NCI-H226 (cell line): ENCODE data around the gene PDHB.
A peak's percentile ranks its signal among the peaks of the same experiment; 100 is the strongest.
"Not testable (repeated sequence)": the region's sequence is repeated elsewhere in the genome, so short reads cannot be mapped to it uniquely, and the experiment has no call there.

Experiments used
- DNase-seq: peaks from one replicate; pipeline ENCODE4 v3.0.0-alpha.2; 2015

Gene PDHB

DNA sequence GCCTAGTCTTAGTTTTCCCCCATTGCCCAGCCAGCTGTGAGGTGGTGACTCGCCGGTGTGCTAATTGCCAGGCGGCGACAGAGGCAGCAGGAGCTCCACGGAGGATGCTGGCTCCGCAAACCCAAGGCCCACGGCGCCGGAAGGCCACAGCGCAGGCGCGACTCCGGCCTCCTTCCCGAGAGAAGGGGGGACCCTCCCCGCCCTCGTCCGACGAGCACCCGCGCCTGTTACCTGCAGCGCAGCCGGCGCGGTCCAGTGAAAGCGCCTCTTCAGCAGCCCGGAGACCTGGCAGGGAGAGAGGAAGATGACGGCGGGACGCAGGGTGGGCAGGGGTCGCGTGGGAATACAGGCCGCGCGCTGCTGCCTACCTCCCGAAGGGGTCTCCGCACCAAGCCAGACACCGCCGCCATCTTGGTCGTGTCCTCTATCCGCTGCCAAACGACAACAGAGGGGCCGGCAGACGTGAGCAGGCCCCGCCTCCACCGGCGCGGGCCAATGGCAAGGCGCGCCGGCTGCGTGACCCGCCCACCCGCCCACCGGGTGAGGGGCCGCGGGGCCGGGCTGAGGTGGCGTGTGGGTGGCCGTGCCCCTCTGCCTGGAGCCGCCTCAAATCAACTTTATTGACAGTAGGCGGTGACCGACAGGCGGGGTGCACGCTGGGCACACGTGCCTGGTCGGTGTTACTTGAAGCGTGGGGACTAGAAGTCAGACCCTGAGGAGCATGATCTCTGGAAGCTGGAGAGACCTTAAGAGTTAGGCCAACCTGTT, at the start of gene PDHB:
PDHB (minus strand) TSS at position 433 of the 768 bp plus-strand sequence; CDS start at position 410, 23 bp downstream.
- peak; percentile 81 for DNase-seq

DNA sequence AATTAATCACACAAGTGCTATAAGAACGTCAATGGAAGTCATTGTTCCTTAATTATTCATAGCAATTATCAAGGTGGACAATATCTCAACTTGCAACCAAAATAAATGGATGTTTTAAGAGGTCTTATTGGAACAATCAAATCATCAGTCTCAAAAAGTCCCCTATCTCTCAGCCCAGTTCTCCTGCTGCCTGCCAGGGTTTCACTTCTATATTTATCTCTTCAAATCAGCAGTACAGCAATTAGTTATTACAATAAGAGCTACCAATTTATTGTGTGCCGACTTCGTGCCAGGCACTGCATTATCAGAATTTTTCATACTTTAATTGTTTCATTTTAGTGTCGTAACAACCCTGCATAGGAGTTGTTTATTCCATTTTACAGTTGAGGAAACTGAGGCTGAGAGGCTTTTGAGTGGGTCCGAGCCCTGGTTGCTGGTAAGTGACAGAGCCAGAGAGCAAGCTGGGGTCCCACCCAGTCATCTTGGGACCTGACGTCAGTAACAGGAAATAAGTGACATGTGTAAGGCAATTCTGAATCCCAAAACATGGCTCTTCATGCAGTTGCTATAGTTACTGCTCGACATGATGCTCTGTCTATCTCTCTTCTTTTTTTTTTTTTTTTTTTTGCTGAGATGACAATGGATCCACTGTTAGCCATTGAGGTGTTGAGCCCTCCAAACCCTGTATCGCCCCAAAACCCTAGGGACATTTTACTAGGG, 49.4 kb upstream of the PDHB start:
- no peak for DNase-seq

DNA sequence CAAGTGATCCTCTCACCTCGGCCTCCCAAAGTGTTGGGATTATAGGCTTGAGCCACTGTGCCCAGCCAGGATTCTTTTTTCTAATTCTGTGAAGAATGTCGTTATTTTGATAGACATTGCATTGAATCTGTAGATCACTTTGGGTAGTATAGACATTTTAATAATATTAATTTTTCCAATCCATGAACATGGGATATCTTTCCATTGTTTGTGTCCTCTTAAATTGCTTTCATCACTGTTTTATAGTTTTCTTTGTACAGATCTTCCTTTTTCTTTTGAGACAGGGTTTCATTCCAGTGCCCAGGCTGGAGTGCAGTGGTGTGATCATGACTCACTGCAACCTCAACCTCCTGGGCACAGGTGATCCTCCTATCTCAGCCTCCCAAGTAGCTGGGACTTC, 46.7 kb upstream of the PDHB start:
- DNase-seq: no peak

DNA sequence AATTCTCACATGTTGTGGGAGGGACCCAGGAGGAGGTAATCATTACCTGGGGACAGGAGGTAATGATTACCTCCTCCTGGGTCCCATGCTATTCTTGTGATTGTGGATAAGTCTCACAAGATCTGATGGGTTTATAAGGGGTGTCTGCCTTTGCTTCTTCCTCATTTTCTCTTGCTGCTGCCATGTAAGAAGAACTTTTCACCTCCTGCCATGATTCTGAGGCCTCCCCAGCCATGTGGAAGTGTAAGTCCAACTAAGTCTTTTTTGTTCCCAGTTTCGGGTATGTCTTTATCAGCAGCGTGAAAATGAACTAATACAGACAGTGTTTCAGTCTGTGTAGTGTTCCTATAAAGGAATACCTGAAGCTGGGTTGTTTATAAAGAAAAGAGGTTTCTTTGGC, 45.1 kb upstream of the PDHB start:
- no peak for DNase-seq

DNA sequence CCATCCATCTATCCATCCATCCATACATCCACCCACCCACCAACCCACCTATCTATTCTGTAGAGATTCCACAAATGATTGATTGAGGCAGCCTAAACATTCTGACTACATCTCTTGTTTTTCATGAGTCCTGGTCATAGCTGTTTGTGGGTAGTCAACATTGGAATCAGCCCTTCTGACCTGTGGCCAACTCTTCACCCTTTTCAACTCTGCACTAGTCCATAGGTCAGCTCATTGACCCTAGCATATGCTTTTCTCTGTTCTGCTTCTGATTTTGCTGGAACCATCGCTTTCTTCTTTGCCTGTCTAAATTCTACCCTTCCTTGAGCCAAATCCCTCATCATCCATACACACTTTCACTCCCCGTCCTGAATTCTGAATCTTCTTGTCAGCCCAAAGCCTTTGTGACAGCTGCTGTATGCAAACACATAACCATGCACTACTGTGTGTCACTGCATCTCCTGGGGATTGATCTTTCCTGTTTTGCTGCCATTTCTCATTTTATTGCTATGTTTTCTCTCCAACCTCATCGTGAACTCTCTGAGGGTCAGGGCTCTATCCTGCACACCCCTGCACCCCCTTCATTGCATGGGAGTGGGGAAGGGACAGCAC, 41.4 kb upstream of the PDHB start:
- no peak for DNase-seq

DNA sequence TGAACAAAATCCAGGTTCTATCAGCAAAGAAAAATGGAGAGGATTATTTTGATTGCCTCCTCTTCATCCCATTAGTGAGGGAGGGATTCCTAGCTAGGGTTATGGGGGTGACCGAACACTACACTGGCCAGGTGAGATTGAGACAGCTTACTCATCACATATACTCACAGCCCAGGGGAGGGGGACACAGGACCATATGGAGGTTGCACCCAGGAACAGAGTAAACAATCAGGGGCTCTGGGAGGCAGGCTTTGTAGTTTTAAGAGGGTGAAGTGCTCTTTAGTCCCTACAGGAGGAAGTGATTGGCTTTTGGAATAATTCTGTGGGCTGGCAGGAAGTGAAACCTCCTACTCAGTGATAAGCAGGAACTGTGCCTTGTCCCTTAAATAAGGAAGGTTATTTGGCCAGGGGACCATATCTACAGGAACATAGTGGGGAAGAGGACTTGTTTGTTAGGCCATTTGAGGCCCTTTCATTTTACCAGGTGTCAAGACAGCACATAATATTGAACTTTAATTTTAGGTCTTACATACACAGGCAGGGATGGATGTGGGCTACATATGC, 40.8 kb upstream of the PDHB start:
- no peak for DNase-seq

DNA sequence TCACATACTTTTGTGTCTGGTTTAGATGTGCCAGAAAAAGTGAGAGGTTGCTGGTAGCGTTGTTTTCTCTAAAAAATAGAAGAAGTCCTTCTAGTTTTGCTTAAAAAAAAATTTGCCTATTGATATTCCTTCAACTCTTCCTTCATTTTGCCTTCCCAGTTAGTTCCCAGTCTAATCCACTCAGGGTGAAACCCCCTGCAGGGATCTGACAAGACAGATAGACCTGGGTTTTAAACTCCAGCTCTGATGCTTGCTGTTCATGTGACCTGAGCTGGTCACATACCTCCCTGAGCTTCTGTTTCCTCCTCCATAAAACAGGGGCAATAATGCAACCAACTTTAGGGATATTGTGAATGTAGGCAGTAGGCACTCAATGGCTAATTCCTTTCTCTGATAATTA, 39.6 kb upstream of the PDHB start:
- DNase-seq: no peak

DNA sequence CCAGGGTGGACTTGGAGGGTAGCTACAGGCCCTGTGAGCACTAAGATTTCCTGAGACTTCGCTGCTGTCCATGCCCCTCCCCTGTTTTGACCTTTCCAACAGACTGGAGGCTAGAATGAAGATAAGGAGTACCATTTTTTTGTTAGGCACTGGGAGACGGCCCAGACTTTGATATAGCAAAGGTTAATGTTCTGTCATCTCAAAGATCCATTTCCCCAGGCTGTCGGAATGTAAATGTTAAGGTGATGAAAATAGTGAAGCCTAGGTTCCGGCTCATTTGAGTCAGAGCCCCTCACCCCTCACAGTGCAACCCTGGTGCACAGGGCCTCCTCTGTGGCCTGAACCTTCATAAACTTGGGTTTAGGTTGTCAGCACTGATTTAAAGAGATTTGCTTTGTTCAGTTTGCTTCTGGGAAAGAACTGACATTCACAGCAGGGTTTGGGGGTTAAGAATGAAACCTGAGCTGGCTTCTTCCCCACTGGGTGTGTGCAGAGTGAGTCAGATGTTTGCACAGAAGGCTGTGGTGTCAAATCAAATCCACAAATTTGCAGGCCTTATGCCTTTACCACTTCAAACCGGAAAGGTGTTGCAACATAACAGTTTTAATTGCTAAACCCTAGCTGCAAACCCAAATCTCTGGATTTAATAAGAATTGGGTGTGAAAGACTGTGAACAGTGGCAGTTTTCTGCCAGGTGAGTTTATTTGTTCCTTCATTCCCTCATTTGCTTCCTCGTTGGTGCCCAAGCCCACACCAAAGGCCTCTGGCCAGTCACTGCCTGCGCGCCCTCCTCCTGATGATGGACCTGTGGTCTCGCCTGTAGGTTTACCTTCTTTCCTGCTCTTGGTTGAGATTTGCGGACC, 37.6 kb upstream of the PDHB start:
- peak; percentile 90 for DNase-seq

DNA sequence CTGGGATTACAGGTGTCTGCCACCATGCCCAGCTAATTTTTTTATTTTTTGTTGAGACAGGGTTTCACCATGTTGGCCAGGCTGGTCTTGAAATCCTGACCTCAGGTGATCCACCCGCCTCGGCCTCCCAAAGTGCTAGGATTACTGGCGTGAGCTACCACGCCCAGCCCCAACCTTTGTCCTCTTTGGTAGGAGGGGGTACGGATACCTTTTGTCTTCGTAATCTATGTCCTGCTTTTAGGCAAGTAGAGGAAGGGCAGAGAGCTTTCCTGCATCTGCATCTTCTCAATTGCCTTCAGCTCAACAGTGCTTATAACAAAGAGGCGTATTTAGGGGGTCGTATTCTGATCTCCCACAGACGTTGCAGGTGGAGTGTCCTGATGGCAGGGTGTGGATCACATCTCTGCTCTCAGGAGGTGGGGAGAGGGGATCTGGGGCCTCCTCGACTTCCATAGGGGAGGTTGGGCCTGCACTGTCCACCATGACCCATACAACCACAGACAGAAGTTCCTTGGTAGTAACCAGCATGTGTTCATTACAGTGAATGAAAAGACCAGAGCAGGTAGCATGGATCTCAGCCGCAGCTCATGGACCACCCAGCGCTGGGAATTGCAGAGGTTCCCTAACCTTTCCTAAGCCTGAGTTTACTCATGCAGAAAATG, 36.9 kb upstream of the PDHB start:
- DNase-seq: no peak

DNA sequence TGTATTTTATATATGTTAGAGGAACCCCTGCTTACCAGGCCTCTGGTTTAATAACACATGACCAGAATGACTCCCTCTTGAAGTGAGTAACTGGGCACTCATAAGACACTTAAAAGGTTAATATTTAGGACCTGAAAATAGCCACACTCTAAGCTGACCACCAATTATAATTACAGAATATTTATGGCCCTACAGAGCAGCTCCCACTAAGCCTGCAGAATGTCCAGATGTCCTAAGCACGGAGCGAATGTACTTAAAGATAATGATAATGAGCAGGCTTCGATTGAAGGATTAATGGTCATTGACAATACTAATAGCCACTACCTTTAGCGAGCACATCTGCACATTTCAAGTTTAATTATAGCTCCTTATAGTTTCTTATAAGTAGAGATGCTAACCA, 35.5 kb upstream of the PDHB start:
- no peak for DNase-seq

DNA sequence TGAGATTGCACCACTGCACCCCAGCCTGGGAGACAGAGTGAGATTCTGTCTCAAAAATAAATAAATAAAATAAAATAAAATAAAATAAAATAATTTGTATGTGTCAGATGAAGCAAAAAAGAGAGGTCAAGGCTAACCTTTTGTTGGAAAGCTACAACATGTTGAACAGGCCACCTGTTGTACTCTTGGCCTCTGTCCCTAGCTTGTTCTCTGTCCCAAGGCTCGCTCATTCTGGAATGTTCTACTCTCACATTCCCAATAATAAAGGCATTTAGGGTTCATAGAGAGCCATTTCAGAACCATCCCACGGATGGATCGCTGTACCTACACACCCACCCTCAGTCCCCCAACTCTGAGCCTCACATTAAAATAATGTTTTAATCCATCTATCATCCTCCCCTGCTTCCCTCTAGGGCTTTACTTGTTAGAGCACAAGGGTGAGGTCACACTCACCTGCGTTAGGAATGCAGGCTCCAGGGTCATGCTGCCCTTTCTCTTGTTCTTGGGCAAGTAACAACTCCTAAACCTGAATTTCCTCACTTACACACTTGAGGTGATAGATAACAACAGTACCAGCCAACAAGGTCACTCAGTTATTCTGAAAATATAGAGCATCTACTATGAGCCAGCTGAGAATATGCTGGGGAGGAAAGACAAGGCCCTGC, 33.4 kb upstream of the PDHB start:
- no peak for DNase-seq

DNA sequence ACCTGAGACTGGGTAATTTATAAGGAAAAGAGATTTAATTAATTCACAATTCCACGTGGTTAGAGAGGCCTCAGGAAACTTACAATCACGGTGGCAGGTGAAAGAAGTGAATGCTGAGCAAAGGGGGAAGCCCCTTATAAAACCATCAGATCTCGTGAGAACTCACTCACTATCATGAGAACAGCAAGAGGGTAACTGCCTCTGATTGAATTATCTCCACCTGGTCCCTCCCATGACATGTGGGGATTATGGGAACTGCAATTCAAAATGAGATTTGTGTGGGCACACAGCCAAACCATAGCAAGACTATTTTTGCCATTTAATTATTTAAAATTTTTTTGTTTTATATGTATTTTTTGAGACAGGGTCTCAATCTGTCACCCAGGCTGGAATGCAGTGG, 31.2 kb upstream of the PDHB start:
- no peak for DNase-seq

DNA sequence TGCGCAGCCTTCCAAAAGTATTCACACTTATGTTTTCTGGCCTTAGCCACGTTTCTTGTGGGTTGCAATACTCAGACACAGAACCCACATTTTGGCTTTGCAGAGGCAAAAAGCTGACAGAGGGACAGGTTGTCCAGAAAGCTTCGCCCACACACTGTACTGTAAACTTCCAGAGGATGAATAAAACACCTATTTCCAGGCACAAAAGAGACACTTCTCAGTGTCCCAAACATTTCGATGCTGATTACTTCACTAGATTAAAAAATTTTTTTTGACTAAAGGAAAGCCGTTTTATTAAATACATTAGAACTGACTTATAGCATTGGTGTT, 30.3 kb upstream of the PDHB start:
- no peak for DNase-seq

DNA sequence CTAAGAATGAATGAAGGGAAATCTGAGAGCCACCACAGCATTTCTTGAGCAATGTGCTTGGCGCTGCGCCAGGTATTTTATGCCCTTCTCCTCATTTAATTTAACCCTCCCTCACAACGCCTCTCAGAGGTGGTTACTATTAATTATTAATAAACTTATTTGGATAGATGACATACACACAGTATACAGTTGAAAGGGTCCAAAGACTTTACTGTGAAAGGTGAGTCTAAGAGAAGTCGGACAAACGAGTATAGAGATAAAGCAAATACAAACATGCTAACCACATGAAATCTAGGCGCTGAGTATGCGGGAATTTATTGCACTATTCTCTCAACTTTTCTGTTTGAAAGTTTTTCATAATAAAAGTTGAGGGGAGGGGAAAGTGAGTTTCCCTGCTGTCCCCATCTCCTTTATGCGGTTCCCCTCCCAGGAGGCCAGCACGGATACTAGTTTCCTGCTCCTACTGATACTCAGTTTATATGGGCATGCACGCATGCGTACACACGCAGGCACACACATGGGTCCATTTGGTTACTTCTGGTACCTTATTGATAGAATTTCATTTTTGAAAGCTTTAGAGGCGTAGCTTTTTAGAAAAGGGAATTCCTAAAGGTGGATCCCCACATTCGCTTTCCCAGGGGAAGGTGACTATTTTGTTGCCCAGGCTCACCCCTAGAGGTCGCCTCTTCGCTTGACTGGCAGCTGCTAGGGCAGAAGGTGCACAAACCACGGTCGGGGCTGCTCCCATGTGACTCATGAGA, 29.7 kb upstream of the PDHB start:
- DNase-seq: peak; percentile 85

DNA sequence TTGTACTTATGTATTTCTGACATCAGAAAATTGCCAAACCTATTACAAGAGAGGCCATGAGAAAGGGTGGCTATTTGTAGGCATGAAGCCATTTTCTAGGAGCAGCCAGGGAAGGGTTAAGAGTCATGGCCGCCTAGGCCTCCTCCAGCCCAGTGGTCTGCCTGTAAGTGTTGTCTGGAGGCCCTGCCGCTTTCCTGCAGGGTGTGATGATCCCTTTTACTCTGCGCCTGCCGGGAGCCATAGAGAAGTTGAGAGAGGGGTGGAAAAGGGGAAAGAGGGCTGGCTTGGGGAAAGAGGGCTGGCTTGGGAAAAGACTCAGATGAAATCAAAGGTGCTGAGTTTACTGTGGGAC, 29.2 kb upstream of the PDHB start:
- no peak for DNase-seq

DNA sequence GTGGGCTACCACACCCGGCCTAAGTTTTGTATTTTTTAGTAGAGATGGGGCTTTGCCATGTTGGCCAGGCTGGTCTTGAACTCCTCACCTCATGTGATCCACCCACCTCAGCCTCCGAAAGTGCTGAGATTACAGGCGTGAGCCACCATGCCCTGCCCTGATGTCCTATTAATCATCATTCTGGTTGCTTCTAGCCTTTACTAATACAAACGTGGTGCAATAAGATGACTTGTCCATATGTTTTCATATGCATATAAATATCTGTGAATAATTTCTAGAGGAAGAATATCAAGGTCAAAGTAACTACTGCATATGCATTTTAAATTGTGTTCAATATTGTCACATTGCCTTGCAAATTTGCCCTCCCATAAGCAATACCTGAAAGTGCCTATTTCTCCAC, 25.5 kb upstream of the PDHB start:
- no peak for DNase-seq

DNA sequence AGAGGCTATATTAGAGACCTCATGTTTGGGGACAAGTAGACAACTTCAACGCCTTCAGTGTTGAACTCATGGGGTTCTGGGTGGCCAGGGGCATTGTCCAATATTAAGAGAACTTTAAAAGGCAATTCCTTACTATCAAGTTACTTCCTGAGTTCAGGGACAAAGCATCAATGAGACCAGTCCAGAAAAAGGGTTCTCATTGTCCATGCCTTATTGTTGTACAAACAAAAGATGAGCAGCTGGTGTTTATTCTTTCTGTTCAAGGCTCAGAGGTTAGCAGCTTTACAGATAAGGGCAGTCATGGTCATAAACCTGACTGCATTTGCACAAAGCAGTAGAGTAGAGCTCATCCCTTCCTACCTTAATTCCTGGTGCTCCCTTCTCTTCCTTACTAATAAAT, 18.5 kb upstream of the PDHB start:
- DNase-seq: no peak

DNA sequence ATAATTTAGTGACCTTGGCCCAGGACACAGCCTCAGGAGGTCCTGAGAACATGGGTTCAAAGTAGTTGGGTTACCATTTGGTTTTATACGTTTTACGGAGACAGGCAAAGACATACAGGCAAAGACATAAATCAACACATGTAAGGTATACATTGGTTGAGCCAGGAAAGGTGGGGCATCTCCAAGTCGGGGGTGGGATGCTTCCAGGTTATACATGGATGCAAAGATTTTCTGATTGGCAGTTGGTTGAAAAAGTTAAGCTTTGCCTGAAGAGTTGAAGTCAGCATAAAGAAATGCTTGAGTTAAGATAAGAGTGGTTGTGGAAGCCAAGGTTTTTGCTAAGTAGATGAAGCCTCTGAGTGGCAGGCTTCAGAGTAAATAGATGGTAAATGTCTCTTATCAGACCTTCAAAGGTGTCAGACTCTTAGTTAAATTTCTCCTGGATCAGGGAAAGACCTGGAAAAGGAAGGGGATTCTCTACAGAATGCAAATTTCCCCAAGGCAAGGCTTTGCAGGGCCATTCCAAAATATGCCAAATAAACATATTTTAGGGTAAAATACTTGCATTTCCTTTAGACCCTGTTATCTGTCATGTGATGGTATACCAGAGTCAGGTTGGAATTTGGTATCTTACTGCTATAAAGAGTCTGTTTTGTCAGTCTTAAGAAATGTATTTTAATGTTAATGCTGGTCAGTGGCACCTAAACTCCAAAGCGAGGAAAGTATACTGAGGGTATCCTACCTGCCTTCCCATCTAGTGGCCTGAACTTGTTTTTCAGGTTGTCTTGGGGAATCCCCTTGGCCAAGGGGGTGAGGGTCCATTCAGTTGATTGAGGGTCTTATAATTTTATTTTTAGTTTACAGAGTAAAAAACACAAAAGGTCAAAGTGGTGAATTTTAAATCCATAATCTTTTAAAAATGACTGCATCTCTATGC, 8.2 kb upstream of the PDHB start:
- peak; percentile 53 for DNase-seq

DNA sequence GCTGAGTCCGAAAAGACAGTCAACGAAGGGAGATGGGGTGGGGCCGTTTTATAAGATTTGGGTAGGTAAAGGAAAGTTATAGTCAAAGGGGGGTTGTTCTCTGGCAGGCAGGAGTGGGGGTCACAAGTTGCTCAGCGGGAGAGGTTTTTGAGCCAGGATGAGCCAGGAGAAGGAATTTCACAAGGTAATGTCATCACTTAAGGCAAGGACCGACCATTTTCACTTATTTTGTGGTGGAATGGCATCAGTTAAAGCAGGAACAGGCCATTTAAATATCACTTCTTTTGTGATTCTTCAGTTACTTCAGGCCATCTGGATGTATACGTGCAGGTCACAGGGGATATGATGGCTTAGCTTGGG, 7.3 kb upstream of the PDHB start:
- not testable (repeated sequence) for DNase-seq

DNA sequence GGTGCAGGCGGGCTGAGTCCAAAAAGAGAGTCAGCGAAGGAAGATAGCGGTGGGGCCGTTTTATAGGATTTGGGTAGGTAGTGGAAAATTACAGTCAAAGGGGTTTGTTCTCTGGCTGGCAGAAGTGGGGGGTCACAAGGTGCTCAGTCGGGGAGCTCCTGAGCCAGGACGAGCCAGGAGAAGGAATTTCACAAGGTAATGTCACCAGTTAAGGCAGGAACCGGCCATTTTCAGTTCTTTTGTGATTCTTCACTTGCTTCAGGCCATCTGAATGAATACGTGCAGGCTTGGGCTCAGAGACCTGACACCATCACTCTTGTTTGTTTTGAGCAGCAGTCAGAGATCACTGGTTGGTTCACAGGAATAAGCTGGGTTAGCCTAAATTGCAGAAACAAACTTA, 3.6 kb upstream of the PDHB start:
- not testable (repeated sequence) for DNase-seq
